ENCODE data around the gene RGL1.

The RGL1 gene

GRCh38 chr1:183806125-183806524 is 1.2 kb downstream of the RGL1 start:
- TF ChIP-seq CTCF (IDR thresholded peaks at IDR 0.05; ENCODE audit: low read depth, low read length): no peak
- H3K4me3 ChIP-seq (ENCODE audit: low read depth, low read length): peak overlapping the region; percentile 72

- TF ChIP-seq CTCF (IDR thresholded peaks at IDR 0.05; ENCODE audit: low read depth, low read length): no peak
- H3K4me3 ChIP-seq (ENCODE audit: low read depth, low read length): peak overlapping the region; percentile 72
Measured at GRCh38 chr1:183806675-183807074, 1.8 kb downstream of the RGL1 start.

GRCh38 chr1:183807549-183808168 is 2.7 kb downstream of the RGL1 start:
- H3K4me3 ChIP-seq (ENCODE audit: low read depth, low read length): no peak overlapping the region
- TF ChIP-seq CTCF (IDR thresholded peaks at IDR 0.05; ENCODE audit: low read depth, low read length): no peak

GRCh38 chr1:183808296-183809027 is 3.5 kb downstream of the RGL1 start:
- no peak overlapping the region for H3K4me3 ChIP-seq (ENCODE audit: low read depth, low read length)
- TF ChIP-seq CTCF (IDR thresholded peaks at IDR 0.05; ENCODE audit: low read depth, low read length): no peak

- TF ChIP-seq CTCF (IDR thresholded peaks at IDR 0.05; ENCODE audit: low read depth, low read length): no peak
- no peak overlapping the region for H3K4me3 ChIP-seq (ENCODE audit: low read depth, low read length)
Measured at GRCh38 chr1:183810121-183810520, 5.2 kb downstream of the RGL1 start.

GRCh38 chr1:183810756-183811544 is 6.0 kb downstream of the RGL1 start:
- no peak overlapping the region for H3K4me3 ChIP-seq (ENCODE audit: low read depth, low read length)

More at GRCh38 chr1:183810756-183811544, 6.0 kb downstream of the RGL1 start:
- TF ChIP-seq CTCF (IDR thresholded peaks at IDR 0.05; ENCODE audit: low read depth, low read length): no peak

Measured in WI38 (cell line).